BE2C (cell line): Measurements from ENCODE around the gene CACNA1F.
A peak's percentile ranks its signal among the peaks of the same experiment; 100 is the strongest.

Source experiments
- DNase-seq: peaks from one replicate; pipeline ENCODE4 v3.0.0-alpha.2; 2020
- H3K27me3 ChIP-seq: fragments of 250-450 bp; sonication (Bioruptor Pico); 2 replicates; pipeline ENCODE4 v1.5.1; 2020; ENCODE audit warnings: mild to moderate bottlenecking
- H3K36me3 ChIP-seq: fragments of 250-450 bp; sonication (Bioruptor Pico); 2 replicates; pipeline ENCODE4 v1.5.1; 2020; ENCODE audit warnings: mild to moderate bottlenecking
- H3K4me1 ChIP-seq: fragments of 250-450 bp; sonication (Bioruptor Pico); 2 replicates; pipeline ENCODE4 v1.5.1; 2020
- H3K4me3 ChIP-seq: 2 replicates; pipeline ENCODE4 v1.5.1; 2011; ENCODE audit warnings: low read depth, low read length
- H3K9me3 ChIP-seq: fragments of 250-450 bp; sonication (Bioruptor Pico); 2 replicates; pipeline ENCODE4 v1.5.1; 2020
- TF ChIP-seq, protein P1 (sequence below): IDR thresholded peaks from 2 replicates; pipeline ENCODE4 v1.5.1; 2012; ENCODE audit warnings: mild to moderate bottlenecking, low read depth, low read length

Gene CACNA1F

GRCh38 chrX:49197543-49198087, 35.5 kb downstream of the CACNA1F start:
- no peaks in the 10 kb centered on the region for H3K27me3 ChIP-seq
- H3K36me3 ChIP-seq, result no peaks in the 10 kb centered on the region; the same call in 1 of the 2 replicates
- TF ChIP-seq, protein P1, sequence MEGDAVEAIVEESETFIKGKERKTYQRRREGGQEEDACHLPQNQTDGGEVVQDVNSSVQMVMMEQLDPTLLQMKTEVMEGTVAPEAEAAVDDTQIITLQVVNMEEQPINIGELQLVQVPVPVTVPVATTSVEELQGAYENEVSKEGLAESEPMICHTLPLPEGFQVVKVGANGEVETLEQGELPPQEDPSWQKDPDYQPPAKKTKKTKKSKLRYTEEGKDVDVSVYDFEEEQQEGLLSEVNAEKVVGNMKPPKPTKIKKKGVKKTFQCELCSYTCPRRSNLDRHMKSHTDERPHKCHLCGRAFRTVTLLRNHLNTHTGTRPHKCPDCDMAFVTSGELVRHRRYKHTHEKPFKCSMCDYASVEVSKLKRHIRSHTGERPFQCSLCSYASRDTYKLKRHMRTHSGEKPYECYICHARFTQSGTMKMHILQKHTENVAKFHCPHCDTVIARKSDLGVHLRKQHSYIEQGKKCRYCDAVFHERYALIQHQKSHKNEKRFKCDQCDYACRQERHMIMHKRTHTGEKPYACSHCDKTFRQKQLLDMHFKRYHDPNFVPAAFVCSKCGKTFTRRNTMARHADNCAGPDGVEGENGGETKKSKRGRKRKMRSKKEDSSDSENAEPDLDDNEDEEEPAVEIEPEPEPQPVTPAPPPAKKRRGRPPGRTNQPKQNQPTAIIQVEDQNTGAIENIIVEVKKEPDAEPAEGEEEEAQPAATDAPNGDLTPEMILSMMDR, result no peak
- no peak overlapping the region for H3K4me3 ChIP-seq
- DNase-seq, result no peak
- 0 out of 2 replicates have a peak, but pooled peaks cover 2% of the 10 kb centered on the region for H3K4me1 ChIP-seq
- no peaks in the 10 kb centered on the region for H3K9me3 ChIP-seq

- TF ChIP-seq, protein P1, result no peak
- Histone ChIP-seq H3K9me3 (no peaks in the 10 kb centered on the region), H3K36me3 (no peaks in the 10 kb centered on the region; the same call in 1 of the 2 replicates), H3K4me1 (no peaks in the 10 kb centered on the region), H3K27me3 (no peaks in the 10 kb centered on the region), H3K4me3 (no peak overlapping the region)
- DNase-seq, result no peak
Observed at GRCh38 chrX:49193542-49193964, 39.6 kb downstream of the CACNA1F start.

- no peaks in the 10 kb centered on the region for H3K9me3 ChIP-seq
- no peaks in the 10 kb centered on the region for H3K27me3 ChIP-seq
- H3K36me3 ChIP-seq, result no peaks in the 10 kb centered on the region; the same call in 1 of the 2 replicates
- H3K4me1 ChIP-seq, result no peaks in the 10 kb centered on the region
- TF ChIP-seq, protein P1, result peak; percentile 74
- DNase-seq, result peak; percentile 45
- no peak overlapping the region for H3K4me3 ChIP-seq
Observed at GRCh38 chrX:49192722-49193328, 40.3 kb downstream of the CACNA1F start.

DNA sequence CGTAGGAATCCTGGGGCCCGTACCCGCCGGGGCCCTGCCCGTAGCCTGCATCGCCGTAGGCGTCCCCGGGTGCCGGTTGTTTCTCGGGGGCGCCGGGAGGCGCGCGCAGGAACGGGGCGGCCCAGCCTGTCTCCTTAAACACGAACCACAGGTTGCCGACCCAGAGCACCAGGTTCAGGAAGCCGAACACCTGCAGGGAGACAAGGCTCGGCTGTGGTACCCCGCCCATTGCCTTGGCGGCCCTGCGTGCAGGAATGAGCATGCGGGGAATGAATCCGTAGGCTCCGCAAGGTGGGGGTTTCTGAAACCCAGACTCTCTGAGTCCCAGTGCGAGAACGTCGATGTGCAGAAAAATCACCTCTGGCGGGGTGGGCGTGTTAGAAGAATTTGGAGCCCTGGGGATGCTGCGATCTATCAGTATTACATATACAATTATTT, 41.5 kb downstream of the CACNA1F start:
- no peaks in the 10 kb centered on the region for H3K27me3 ChIP-seq
- no peaks in the 10 kb centered on the region for H3K4me1 ChIP-seq
- TF ChIP-seq, protein P1, result no peak
- peak overlapping the region; percentile 68 for H3K4me3 ChIP-seq
- no peak for DNase-seq
- no peaks in the 10 kb centered on the region for H3K9me3 ChIP-seq
- H3K36me3 ChIP-seq, result no peaks in the 10 kb centered on the region; the same call in 1 of the 2 replicates

GRCh38 chrX:49190821-49191573, 42.1 kb downstream of the CACNA1F start:
- peak; percentile 89 for DNase-seq
- Histone ChIP-seq H3K4me3 (peak overlapping the region; percentile 68), H3K4me1 (no peaks in the 10 kb centered on the region), H3K27me3 (no peaks in the 10 kb centered on the region), H3K9me3 (no peaks in the 10 kb centered on the region), H3K36me3 (no peaks in the 10 kb centered on the region; the same call in 1 of the 2 replicates)
- TF ChIP-seq, protein P1, result no peak
